GM19468 (cell line): ENCODE data around the gene OVCA2.

Source experiments
- ATAC-seq: cut with Tn5 transposase; IDR thresholded peaks from one replicate; pipeline ENCODE4 v1.9.1; 2021; ENCODE audit warnings: mild to moderate bottlenecking, moderate library complexity, moderate number of reproducible peaks; ENCODE audit not compliant: unreplicated experiment; ENCODE audit errors: extremely low read depth

The OVCA2 gene

GRCh38 chr17:2062571-2063183 lies 20.9 kb downstream of the OVCA2 start:
- ATAC-seq = no peak

GRCh38 chr17:2063261-2064146 lies 21.7 kb downstream of the OVCA2 start:
- no peak for ATAC-seq

GRCh38 chr17:2064147-2064489 lies 22.3 kb downstream of the OVCA2 start:
- no peak for ATAC-seq

- no peak for ATAC-seq
These were observed 22.7 kb downstream of the OVCA2 start for GRCh38 chr17:2064520-2064971.

- no peak for ATAC-seq
These were observed 23.4 kb downstream of the OVCA2 start for GRCh38 chr17:2064980-2065785.

- no peak for ATAC-seq
These were observed 24.2 kb downstream of the OVCA2 start for GRCh38 chr17:2065949-2066400.

- no peak for ATAC-seq
These were observed 25.3 kb downstream of the OVCA2 start for GRCh38 chr17:2067048-2067561.

GRCh38 chr17:2067608-2068024 lies 25.8 kb downstream of the OVCA2 start:
- no peak for ATAC-seq

GRCh38 chr17:2068031-2068518 lies 26.3 kb downstream of the OVCA2 start:
- ATAC-seq = no peak

GRCh38 chr17:2068519-2069051 lies 26.8 kb downstream of the OVCA2 start:
- ATAC-seq = no peak

GRCh38 chr17:2070241-2071023 lies 28.6 kb downstream of the OVCA2 start:
- peak; percentile 50 for ATAC-seq

GRCh38 chr17:2071024-2071385 lies 29.2 kb downstream of the OVCA2 start:
- no peak for ATAC-seq

- ATAC-seq = no peak
These were observed 29.8 kb downstream of the OVCA2 start for GRCh38 chr17:2071455-2072281.

GRCh38 chr17:2074919-2075318 lies 33.1 kb downstream of the OVCA2 start:
- ATAC-seq = no peak

GRCh38 chr17:2075336-2076086 lies 33.7 kb downstream of the OVCA2 start:
- no peak for ATAC-seq

- ATAC-seq = no peak
These were observed 34.5 kb downstream of the OVCA2 start for GRCh38 chr17:2076087-2076984.

- ATAC-seq = no peak
These were observed 35.2 kb downstream of the OVCA2 start for GRCh38 chr17:2077040-2077439.
